HG02798 (cell line): ENCODE measurements around the gene TRMT10C.

Experiments used
- ATAC-seq: cut with Tn5 transposase; IDR thresholded peaks from one replicate; pipeline ENCODE4 v1.9.1; 2021; ENCODE audit warnings: mild to moderate bottlenecking; ENCODE audit not compliant: unreplicated experiment, poor library complexity

The TRMT10C gene

DNA sequence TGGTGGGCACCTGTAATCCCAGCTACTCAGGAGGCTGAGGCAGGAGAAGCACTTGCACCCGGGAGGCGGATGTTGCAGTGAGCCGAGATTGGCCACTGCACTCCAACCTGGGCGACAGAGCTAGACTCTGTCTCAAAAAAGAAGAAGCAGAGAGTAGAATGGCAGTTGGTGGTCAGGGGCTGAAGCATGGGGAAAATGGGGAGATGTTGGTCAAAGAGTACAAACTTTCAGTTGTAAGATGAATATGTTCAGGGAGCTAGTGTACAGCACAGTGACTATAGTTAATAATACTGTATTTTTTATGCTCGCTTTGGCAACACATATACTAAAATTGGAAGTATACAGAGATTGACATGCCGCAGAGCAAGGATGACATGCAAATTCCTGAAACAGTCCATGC is 53.9 kb downstream of the TRMT10C start:
- ATAC-seq = no peak
